ENCODE results near the gene JAK2. TPM values are rescaled to one million over a fixed set of nuclear protein-coding genes. Genes with fewer than 3 reads are reported as not detected.
"Not testable (repeated sequence)": the region's sequence is repeated elsewhere in the genome, so short reads cannot be mapped to it uniquely, and the experiment has no call there.

JAK2 gene
- polyA plus RNA-seq, 1 experiment: 9.2 TPM

GRCh38 chr9:4939118-4939561, 45.9 kb upstream of the JAK2 start:
- Histone ChIP-seq H3K9me3 (ENCODE audit: control insufficient read depth, insufficient read depth, low read length) (no peaks in the 10 kb centered on the region), H3K27me3 (ENCODE audit: control insufficient read depth, insufficient read depth, low read length) (no peaks in the 10 kb centered on the region), H3K4me3 (ENCODE audit: low read depth, low read length) (no peak overlapping the region), H3K27ac (ENCODE audit: low read depth, low read length) (no peak overlapping the region)
- no peak for TF ChIP-seq CTCF (IDR thresholded peaks at IDR 0.05; ENCODE audit: low read depth, low read length)
- no peak for DNase-seq (ENCODE audit: low read depth, low spot score)
- ChIA-PET CTCF (no interaction called here), POLR2A (no interaction called here)

DNA sequence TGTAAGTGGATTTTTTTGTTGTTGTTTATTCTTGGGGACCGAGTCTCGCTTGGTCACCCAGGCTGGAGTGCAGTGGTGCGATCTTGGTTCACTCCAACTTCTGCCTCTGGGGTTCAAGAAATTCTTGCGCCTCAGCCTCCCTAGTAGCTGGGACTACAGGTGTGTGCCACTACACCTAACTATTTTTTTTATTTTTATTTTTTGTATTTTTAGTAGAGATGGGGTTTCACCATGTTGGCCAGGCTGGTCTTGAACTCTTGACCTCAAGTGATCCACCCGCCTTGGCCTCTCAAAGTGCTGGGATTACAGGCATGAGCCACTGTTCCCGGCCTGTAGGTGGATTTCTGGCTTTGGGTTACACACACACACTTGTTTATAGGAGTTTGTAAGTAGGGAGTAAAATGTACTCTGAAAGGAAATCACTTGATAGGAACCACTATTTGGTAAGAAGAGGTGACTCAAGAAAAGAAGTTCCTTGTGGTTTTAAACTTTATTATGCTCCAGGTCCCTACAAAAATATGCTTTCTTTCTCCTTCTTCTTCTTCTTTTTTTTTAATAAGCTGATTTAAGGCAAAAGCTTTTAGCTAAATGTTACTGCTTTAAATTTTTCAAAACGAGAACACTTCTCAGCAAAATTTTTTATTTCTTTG, 42.9 kb upstream of the JAK2 start:
- CTCF ChIA-PET: interaction anchor here (1.0 to 1.1 kb wide), 2 partner anchors 45 to 183 kb away, joined by 3 to 11 read pairs; no protein-coding TSS in a partner anchor
- H3K27ac ChIP-seq (ENCODE audit: low read depth, low read length); H3K27me3 ChIP-seq (ENCODE audit: control insufficient read depth, insufficient read depth, low read length); H3K4me3 ChIP-seq (ENCODE audit: low read depth, low read length); POLR2A ChIA-PET; DNase-seq (ENCODE audit: low read depth, low spot score); H3K9me3 ChIP-seq (ENCODE audit: control insufficient read depth, insufficient read depth, low read length): not testable (repeated sequence)

DNA sequence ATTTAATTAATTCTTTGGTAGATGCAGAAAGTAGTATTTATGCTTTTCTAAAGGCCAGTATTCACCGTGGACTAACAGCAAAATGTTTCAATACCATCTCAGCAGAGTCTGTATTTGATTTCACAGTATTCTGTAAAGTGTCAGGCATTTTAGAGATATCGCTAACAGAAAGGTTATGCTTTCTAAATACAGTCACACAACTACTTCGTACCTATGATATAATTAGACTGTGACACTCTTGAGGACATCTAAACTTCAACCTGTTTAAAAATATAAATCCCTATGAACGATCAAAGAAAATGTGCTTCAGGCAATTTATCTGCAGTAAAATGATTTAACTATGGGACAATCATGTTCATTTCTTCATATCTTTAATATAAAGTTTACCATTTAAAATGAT, 41.7 kb upstream of the JAK2 start:
- Histone ChIP-seq H3K27me3 (ENCODE audit: control insufficient read depth, insufficient read depth, low read length) (no peaks in the 10 kb centered on the region), H3K27ac (ENCODE audit: low read depth, low read length) (no peak overlapping the region), H3K4me3 (ENCODE audit: low read depth, low read length) (no peak overlapping the region), H3K9me3 (ENCODE audit: control insufficient read depth, insufficient read depth, low read length) (no peaks in the 10 kb centered on the region)
- no peak for DNase-seq (ENCODE audit: low read depth, low spot score)
- no peak for TF ChIP-seq CTCF (IDR thresholded peaks at IDR 0.05; ENCODE audit: low read depth, low read length)
- ChIA-PET POLR2A (no interaction called here), CTCF (no interaction called here)

GRCh38 chr9:4944431-4945211, 40.5 kb upstream of the JAK2 start:
- POLR2A ChIA-PET; H3K27ac ChIP-seq (ENCODE audit: low read depth, low read length); DNase-seq (ENCODE audit: low read depth, low spot score); H3K27me3 ChIP-seq (ENCODE audit: control insufficient read depth, insufficient read depth, low read length); CTCF ChIA-PET; H3K4me3 ChIP-seq (ENCODE audit: low read depth, low read length); H3K9me3 ChIP-seq (ENCODE audit: control insufficient read depth, insufficient read depth, low read length): not testable (repeated sequence)

DNA sequence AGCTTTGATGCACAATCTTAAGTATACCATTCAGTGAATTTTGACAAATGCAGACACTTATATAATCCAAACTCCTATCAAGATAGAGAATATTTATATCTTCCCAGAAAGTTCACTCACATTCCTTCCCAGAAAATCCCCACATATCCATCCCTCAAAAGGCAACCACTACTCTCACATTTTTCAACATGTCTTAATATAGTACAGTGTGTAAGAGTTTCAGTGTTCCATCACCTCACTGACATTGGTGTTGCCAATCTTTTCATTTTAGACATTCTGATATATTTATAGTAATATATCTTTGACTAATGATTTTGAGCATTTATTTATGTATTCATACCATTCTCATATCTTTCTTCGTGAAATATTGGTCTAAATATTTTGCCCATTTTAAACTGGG, 38.1 kb upstream of the JAK2 start:
- ChIA-PET CTCF (no interaction called here), POLR2A (interaction anchor here (1.6 kb wide), 1 partner anchor 38 kb away, joined by 5 read pairs; the partner anchor contains the start of gene JAK2)

More for the DNA sequence above, 38.1 kb upstream of the JAK2 start:
- Histone ChIP-seq H3K9me3 (ENCODE audit: control insufficient read depth, insufficient read depth, low read length) (no peaks in the 10 kb centered on the region), H3K27ac (ENCODE audit: low read depth, low read length) (no peak overlapping the region), H3K27me3 (ENCODE audit: control insufficient read depth, insufficient read depth, low read length) (no peaks in the 10 kb centered on the region), H3K4me3 (ENCODE audit: low read depth, low read length) (no peak overlapping the region)
- DNase-seq (ENCODE audit: low read depth, low spot score): no peak
- no peak for TF ChIP-seq CTCF (IDR thresholded peaks at IDR 0.05; ENCODE audit: low read depth, low read length)
